ENCODE data around the gene ZGPAT.
A peak's percentile ranks its signal among the peaks of the same experiment; 100 is the strongest.

The ZGPAT gene

GRCh38 chr20:63678667-63679465, 29.0 kb upstream of the ZGPAT start:
- DNase-seq (ENCODE audit: low read depth), result no peak

GRCh38 chr20:63679799-63680305, 28.0 kb upstream of the ZGPAT start:
- DNase-seq (ENCODE audit: low read depth), result no peak

GRCh38 chr20:63680427-63680826, 27.4 kb upstream of the ZGPAT start:
- DNase-seq (ENCODE audit: low read depth), result no peak

- no peak for DNase-seq (ENCODE audit: low read depth)
These were observed 26.8 kb upstream of the ZGPAT start for GRCh38 chr20:63680857-63681608.

- no peak for DNase-seq (ENCODE audit: low read depth)
These were observed 26.2 kb upstream of the ZGPAT start for GRCh38 chr20:63681609-63682142.

GRCh38 chr20:63682384-63683139, 25.3 kb upstream of the ZGPAT start:
- DNase-seq (ENCODE audit: low read depth), result peak; percentile 95

- no peak for DNase-seq (ENCODE audit: low read depth)
These were observed 22.4 kb upstream of the ZGPAT start for GRCh38 chr20:63685269-63686026.

GRCh38 chr20:63686094-63686491, 21.7 kb upstream of the ZGPAT start:
- no peak for DNase-seq (ENCODE audit: low read depth)

- DNase-seq (ENCODE audit: low read depth), result peak; percentile 79
These were observed 21.1 kb upstream of the ZGPAT start for GRCh38 chr20:63686492-63687321.

GRCh38 chr20:63687419-63688178, 20.2 kb upstream of the ZGPAT start:
- no peak for DNase-seq (ENCODE audit: low read depth)

GRCh38 chr20:63688228-63689045, 19.4 kb upstream of the ZGPAT start:
- DNase-seq (ENCODE audit: low read depth), result no peak

GRCh38 chr20:63689046-63690002, 18.5 kb upstream of the ZGPAT start:
- DNase-seq (ENCODE audit: low read depth), result no peak

GRCh38 chr20:63690003-63690897, 17.6 kb upstream of the ZGPAT start:
- DNase-seq (ENCODE audit: low read depth), result no peak

- no peak for DNase-seq (ENCODE audit: low read depth)
These were observed 16.7 kb upstream of the ZGPAT start for GRCh38 chr20:63690898-63691710.

- DNase-seq (ENCODE audit: low read depth), result no peak
These were observed 16.0 kb upstream of the ZGPAT start for GRCh38 chr20:63691711-63692435.
